GM23338 (cell line): ENCODE results near the gene DTNBP1.

Source experiments
- CTCF ChIP-seq, 2 experiments: fragments of 200-600 bp in 1 of 2; sonication (generic) in 1 of 2; conservative IDR thresholded peaks; 2 replicates each; pipeline versions ENCODE4 v1.5.1 to v1.6.1; 2016 to 2017; ENCODE audit warnings: antibody characterized with exemption in 2 of 2, low read depth in 2 of 2, mild to moderate bottlenecking in 2 of 2, moderate library complexity in 1 of 2
- EZH2 ChIP-seq: fragments of 200-600 bp; sonication (generic); IDR thresholded peaks from one replicate; pipeline ENCODE4 v1.8.0; 2017; ENCODE audit warnings: antibody characterized with exemption, mild to moderate bottlenecking, low read depth; ENCODE audit not compliant: unreplicated experiment
- POLR2AphosphoS5 ChIP-seq: IDR thresholded peaks from 2 replicates; pipeline ENCODE4 v1.6.1; 2016; ENCODE audit warnings: antibody characterized with exemption, low read depth
- REST ChIP-seq: IDR thresholded peaks from one replicate; pipeline ENCODE4 v1.6.1; 2018; ENCODE audit warnings: antibody characterized with exemption; ENCODE audit not compliant: unreplicated experiment
- ZNF462 ChIP-seq: fragments of 250-450 bp; sonication (Bioruptor Pico); IDR thresholded peaks from 2 replicates; pipeline ENCODE4 v1.5.0; 2020; ENCODE audit warnings: mild to moderate bottlenecking, moderate library complexity

- no peak for TF ChIP-seq CTCF (conservative IDR thresholded peaks at IDR 0.05; ENCODE audit: low read depth in 2 of 2)
- no peak for TF ChIP-seq REST
- TF ChIP-seq ZNF462 (CRISPR knock-in tag), result no peak
- no peak for TF ChIP-seq EZH2
- TF ChIP-seq POLR2AphosphoS5, result peak; percentile 0; the same call in 1 of the 2 replicates
Measured at GRCh38 chr6:15522026-15522425, 140.8 kb downstream of the DTNBP1 start.
